IMR-90 (cell line): Measurements from ENCODE around the gene FAIM2. TPM values are rescaled to one million over a fixed set of nuclear protein-coding genes. Genes with fewer than 3 reads are reported as not detected.

Source experiments
- ATAC-seq: fragments of 200-7000 bp; cut with Tn5 transposase; 2 replicates; pipeline ENCODE4 v1.9.1; 2020; ENCODE audit warnings: low read depth, mild to moderate bottlenecking, moderate library complexity
- BruUV-seq: library from RNA; stranded (reverse); fragments of 400-500 nt; replicated peaks from 2 replicates; lab custom pipeline; 2021; lab: Mats Ljungman, UMichigan
- CTCF ChIA-PET: fragments of 300-600 bp; formaldehyde crosslinking; extraction: SDS; loops from one replicate; lab custom pipeline; 2021; ENCODE audit warnings: antibody characterized with exemption; lab: Yijun Ruan, JAX
- POLR2A ChIA-PET: fragments of 300-600 bp; sonication (Branson Sonifier 250); formaldehyde crosslinking; loops from one replicate; lab custom pipeline; 2022; ENCODE audit warnings: antibody characterized with exemption; ENCODE audit not compliant: unreplicated experiment; lab: Charles Lee
- DNase-seq: peaks from one replicate; pipeline ENCODE4 v3.0.0; 2013
- H2AFZ ChIP-seq: replicated peaks from 2 replicates; pipeline ENCODE3; 2013; ENCODE audit warnings: low read length, mild to moderate bottlenecking; ENCODE audit not compliant: poor library complexity
- H2AK5ac ChIP-seq: 2 replicates; pipeline ENCODE4 v1.6.1; 2013; ENCODE audit warnings: low read depth, low read length, inconsistent platforms
- H2AK9ac ChIP-seq: replicated peaks from 2 replicates; pipeline ENCODE3; 2013; ENCODE audit warnings: mild to moderate bottlenecking, low read depth, low read length, moderate library complexity; ENCODE audit not compliant: poor library complexity
- H2BK120ac ChIP-seq: 2 replicates; pipeline ENCODE4 v1.6.1; 2013; ENCODE audit warnings: low read depth, low read length, inconsistent platforms
- H2BK15ac ChIP-seq: 3 replicates; pipeline ENCODE4 v1.6.1; 2013; ENCODE audit warnings: low read depth, low read length, inconsistent platforms
- H2BK20ac ChIP-seq: 2 replicates; pipeline ENCODE4 v1.6.1; 2013; ENCODE audit warnings: low read depth, mild to moderate bottlenecking, inconsistent platforms, low read length, moderate library complexity
- H2BK5ac ChIP-seq: 2 replicates; pipeline ENCODE4 v1.6.1; 2013; ENCODE audit warnings: mild to moderate bottlenecking, low read depth, low read length, inconsistent platforms; ENCODE audit not compliant: poor library complexity, severe bottlenecking
- H3K14ac ChIP-seq: replicated peaks from 2 replicates; pipeline ENCODE4 v1.6.1; 2013; ENCODE audit warnings: low read depth, low read length, inconsistent platforms
- H3K18ac ChIP-seq: 2 replicates; pipeline ENCODE4 v1.6.1; 2013; ENCODE audit warnings: low read depth, low read length, control low read depth
- H3K23ac ChIP-seq: 2 replicates; pipeline ENCODE4 v1.6.1; 2013; ENCODE audit warnings: low read depth, low read length, inconsistent platforms
- H3K27ac ChIP-seq: 2 replicates; pipeline ENCODE4 v1.5.1; 2013; ENCODE audit warnings: mild to moderate bottlenecking, control low read depth, low read length; ENCODE audit not compliant: insufficient read depth
- H3K27me3 ChIP-seq: 2 replicates; pipeline ENCODE4 v1.6.1; 2013; ENCODE audit warnings: low read length; ENCODE audit not compliant: control insufficient read depth, insufficient read depth
- H3K36me3 ChIP-seq: 2 replicates; pipeline ENCODE4 v1.6.1; 2013; ENCODE audit warnings: low read length, mixed read lengths; ENCODE audit not compliant: control insufficient read depth, insufficient read depth
- H3K4ac ChIP-seq: 2 replicates; pipeline ENCODE4 v1.6.1; 2013; ENCODE audit warnings: low read depth, low read length, inconsistent platforms
- H3K4me1 ChIP-seq: 2 replicates; pipeline ENCODE4 v1.6.1; 2013; ENCODE audit warnings: low read length, mixed read lengths; ENCODE audit not compliant: control insufficient read depth, insufficient read depth
- H3K4me2 ChIP-seq: 2 replicates; pipeline ENCODE4 v1.6.1; 2013; ENCODE audit warnings: low read depth, mild to moderate bottlenecking, control low read depth, low read length, moderate library complexity
- H3K4me3 ChIP-seq: 2 replicates; pipeline ENCODE4 v1.5.1; 2013; ENCODE audit warnings: low read depth, mild to moderate bottlenecking, control low read depth, low read length, moderate library complexity; ENCODE audit not compliant: insufficient read depth
- H3K56ac ChIP-seq: 2 replicates; pipeline ENCODE4 v1.6.1; 2013; ENCODE audit warnings: low read length, inconsistent platforms; ENCODE audit not compliant: insufficient read depth; ENCODE audit errors: extremely low read depth
- H3K79me1 ChIP-seq, 2 experiments: 2 replicates each; pipeline ENCODE4 v1.6.1; 2013; ENCODE audit warnings: low read length in 2 of 2, inconsistent platforms in 1 of 2, low read depth in 1 of 2
- H3K9ac ChIP-seq: 2 replicates; pipeline ENCODE4 v1.6.1; 2013; ENCODE audit warnings: low read depth, low read length, control low read depth
- H3K9me1 ChIP-seq: 2 replicates; pipeline ENCODE4 v1.6.1; 2013; ENCODE audit warnings: low read length, inconsistent platforms; ENCODE audit not compliant: insufficient read depth
- H3K9me3 ChIP-seq: 2 replicates; pipeline ENCODE4 v1.6.1; 2013; ENCODE audit warnings: low read length; ENCODE audit not compliant: control insufficient read depth, insufficient read depth
- H4K20me1 ChIP-seq: 2 replicates; pipeline ENCODE4 v1.6.1; 2013; ENCODE audit warnings: low read length, inconsistent platforms; ENCODE audit not compliant: insufficient read depth
- H4K5ac ChIP-seq: 2 replicates; pipeline ENCODE4 v1.6.1; 2013; ENCODE audit warnings: mild to moderate bottlenecking, low read depth, low read length, control low read depth
- H4K8ac ChIP-seq, 2 experiments: 2 replicates each; pipeline ENCODE4 v1.6.1; 2013; ENCODE audit warnings: low read depth in 2 of 2, low read length in 2 of 2, control low read depth in 1 of 2, inconsistent platforms in 1 of 2
- H4K91ac ChIP-seq: 2 replicates; pipeline ENCODE4 v1.6.1; 2013; ENCODE audit warnings: low read depth, low read length, inconsistent platforms; ENCODE audit not compliant: insufficient read depth
- BHLHE40 ChIP-seq: fragments of 150-350 bp; IDR thresholded peaks from 2 replicates; pipeline ENCODE4 v1.6.1; 2016; ENCODE audit warnings: mild to moderate bottlenecking, low read depth, low read length
- CEBPB ChIP-seq: IDR thresholded peaks from 2 replicates; pipeline ENCODE4 v1.6.1; 2012; ENCODE audit warnings: low read depth, low read length, improper control_type of control experiment
- CHD1 ChIP-seq: IDR thresholded peaks from 2 replicates; pipeline ENCODE4 v1.6.1; 2012; ENCODE audit warnings: low read depth, low read length, improper control_type of control experiment
- FOS ChIP-seq: fragments of 150-350 bp; IDR thresholded peaks from 2 replicates; pipeline ENCODE4 v1.6.1; 2016; ENCODE audit warnings: low read depth, low read length
- NFE2L2 ChIP-seq: fragments of 150-350 bp; IDR thresholded peaks from 2 replicates; pipeline ENCODE4 v1.6.1; 2016; ENCODE audit warnings: low read depth, mild to moderate bottlenecking, low read length
- POLR2A ChIP-seq: IDR thresholded peaks from 2 replicates; pipeline ENCODE4 v1.6.1; 2012; ENCODE audit warnings: mild to moderate bottlenecking, low read depth, low read length
- RAD21 ChIP-seq: IDR thresholded peaks from 2 replicates; pipeline ENCODE4 v1.6.1; 2012; ENCODE audit warnings: low read length, improper control_type of control experiment
- RFX5 ChIP-seq: IDR thresholded peaks from 2 replicates; pipeline ENCODE4 v1.8.0; 2012; ENCODE audit warnings: low read depth, mild to moderate bottlenecking, low read length, moderate library complexity
- SMC3 ChIP-seq: fragments of 150-350 bp; IDR thresholded peaks from 2 replicates; pipeline ENCODE4 v1.6.1; 2016; ENCODE audit warnings: low read depth, mild to moderate bottlenecking, antibody characterized with exemption, low read length, moderate library complexity
- WGBS, 2 experiments: methylation state at CpG; one replicate each; pipeline versions ENCODE4 v1.1.5 to v1.1.7; 2013; ENCODE audit warnings: missing lambda C conversion rate in 2 of 2; ENCODE audit not compliant: insufficient read length in 1 of 2; ENCODE audit errors: extremely low coverage in 2 of 2; 5-methylcytosine and 5-hydroxymethylcytosine counted together
- dilution Hi-C: fragments of 300-500 bp; cut with HindIII; formaldehyde crosslinking; loops from one replicate; pipeline ENCODE4 v1.14.3; 2018; ENCODE audit warnings: low sequenced_read_pairs; ENCODE audit not compliant: unreplicated experiment
- in situ Hi-C: fragments of 300-500 bp; cut with MboI; formaldehyde crosslinking; loops from 3 replicates; pipeline ENCODE4 v1.14.3; 2019; ENCODE audit warnings: low sequenced_read_pairs, inconsistent platforms, mixed read lengths
- intact Hi-C: fragments of 100-400 bp; cut with micrococcal nuclease; formaldehyde crosslinking; loops from 2 replicates; pipeline ENCODE4 v1.10.0; 2022
- polyA plus RNA-seq, 3 experiments: library from polyadenylated mRNA; depleted of rRNA; stranded (reverse); fragments of >200 nt; gene quantifications; 2 replicates each; pipeline ENCODE4 v1.2.3, GENCODE V29; 2012; ENCODE audit warnings: low replicate concordance in 1 of 3
- total RNA-seq: library from RNA; depleted of rRNA; stranded (reverse); fragments of >200 nt; gene quantifications from 2 replicates; pipeline ENCODE4 v1.2.3, GENCODE V29; 2012
- TF ChIP-seq, protein P1 (sequence below): conservative IDR thresholded peaks from 2 replicates; pipeline ENCODE4 v1.5.1; 2012; ENCODE audit warnings: mild to moderate bottlenecking, low read depth, low read length, improper control_type of control experiment
- TF ChIP-seq, protein P2 (sequence below): fragments of 150-350 bp; IDR thresholded peaks from 2 replicates; pipeline ENCODE4 v1.6.1; 2016; ENCODE audit warnings: low read depth, mild to moderate bottlenecking, low read length, moderate library complexity, borderline replicate concordance
- TF ChIP-seq, protein P3 (sequence below): fragments of 150-350 bp; IDR thresholded peaks from 2 replicates; pipeline ENCODE4 v1.6.1; 2017; ENCODE audit warnings: mild to moderate bottlenecking, antibody characterized with exemption, low read length, low read depth

Gene FAIM2
- total and polyA plus RNA-seq, 2 of the 4 experiments (the other 2 are of a cell fraction), result 0.72 to 5.3 TPM

DNA sequence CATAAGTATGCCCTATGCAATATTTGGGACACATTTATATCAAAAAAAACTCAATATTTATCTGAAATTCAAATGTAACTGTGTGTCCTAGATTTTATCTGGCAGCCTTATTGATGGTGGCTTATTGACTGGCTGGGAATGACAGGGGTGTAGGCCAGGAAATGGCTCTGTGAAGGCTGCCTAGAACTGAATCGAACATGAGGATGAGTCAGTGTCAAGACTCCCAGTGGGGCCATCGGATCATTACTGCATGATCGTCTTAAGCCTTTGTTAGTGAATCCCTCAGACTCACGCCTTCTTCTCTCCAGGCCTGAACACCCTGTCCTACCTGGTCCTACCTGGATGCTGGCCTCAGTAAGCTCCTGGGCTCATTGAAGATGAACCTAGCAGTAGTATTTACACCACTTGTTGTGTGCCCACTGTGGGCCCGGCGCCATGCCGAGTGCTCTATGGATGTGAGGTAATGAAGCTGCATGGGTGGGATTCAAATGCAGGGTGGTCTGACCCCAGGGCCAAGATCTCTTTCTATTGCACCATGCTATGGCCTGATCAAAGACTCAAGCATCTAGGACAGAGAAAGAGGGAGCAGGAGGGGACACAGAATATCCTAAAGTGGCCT lies 21.0 kb upstream of the FAIM2 start:
- Histone ChIP-seq H3K56ac (no peak overlapping the region), H2AK5ac (no peak overlapping the region), H2BK5ac (no peak overlapping the region), H2BK15ac (no peak overlapping the region), H3K4me2 (no peak overlapping the region), H4K5ac (no peak overlapping the region), H4K20me1 (no peaks in the 10 kb centered on the region), H3K4me1 (no peaks in the 10 kb centered on the region), H3K9me1 (peaks cover 7% of the 10 kb centered on the region; the same call in 1 of the 2 replicates), H3K36me3 (no peaks in the 10 kb centered on the region), H3K9me3 (no peaks in the 10 kb centered on the region), H4K8ac (no peak overlapping the region), H2AK9ac (no peak overlapping the region), H3K79me1 (no peaks in the 10 kb centered on the region; a peak in 1 of 4 replicates), H3K27ac (no peak overlapping the region), H3K9ac (no peak overlapping the region), H4K91ac (no peak overlapping the region), H3K23ac (no peak overlapping the region), H3K18ac (no peak overlapping the region), H3K4me3 (no peak overlapping the region), H2BK20ac (no peak overlapping the region), H2AFZ (no peak overlapping the region), H3K27me3 (no peaks in the 10 kb centered on the region; the same call in 1 of the 2 replicates), H3K14ac (no peak overlapping the region), H2BK120ac (no peak overlapping the region), H3K4ac (no peak overlapping the region)
- intact Hi-C loops (no loop called here), dilution Hi-C loops (no loop called here), in situ Hi-C loops (no loop called here)
- DNase-seq (no peak), ATAC-seq (no peak)
- TF ChIP-seq, protein P1, sequence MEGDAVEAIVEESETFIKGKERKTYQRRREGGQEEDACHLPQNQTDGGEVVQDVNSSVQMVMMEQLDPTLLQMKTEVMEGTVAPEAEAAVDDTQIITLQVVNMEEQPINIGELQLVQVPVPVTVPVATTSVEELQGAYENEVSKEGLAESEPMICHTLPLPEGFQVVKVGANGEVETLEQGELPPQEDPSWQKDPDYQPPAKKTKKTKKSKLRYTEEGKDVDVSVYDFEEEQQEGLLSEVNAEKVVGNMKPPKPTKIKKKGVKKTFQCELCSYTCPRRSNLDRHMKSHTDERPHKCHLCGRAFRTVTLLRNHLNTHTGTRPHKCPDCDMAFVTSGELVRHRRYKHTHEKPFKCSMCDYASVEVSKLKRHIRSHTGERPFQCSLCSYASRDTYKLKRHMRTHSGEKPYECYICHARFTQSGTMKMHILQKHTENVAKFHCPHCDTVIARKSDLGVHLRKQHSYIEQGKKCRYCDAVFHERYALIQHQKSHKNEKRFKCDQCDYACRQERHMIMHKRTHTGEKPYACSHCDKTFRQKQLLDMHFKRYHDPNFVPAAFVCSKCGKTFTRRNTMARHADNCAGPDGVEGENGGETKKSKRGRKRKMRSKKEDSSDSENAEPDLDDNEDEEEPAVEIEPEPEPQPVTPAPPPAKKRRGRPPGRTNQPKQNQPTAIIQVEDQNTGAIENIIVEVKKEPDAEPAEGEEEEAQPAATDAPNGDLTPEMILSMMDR, result no peak
- TF ChIP-seq RAD21 (no peak), NFE2L2 (no peak), SMC3 (no peak), CHD1 (no peak), FOS (no peak), CEBPB (no peak), BHLHE40 (no peak), RFX5 (no peak), POLR2A (no peak)
- TF ChIP-seq, protein P2, sequence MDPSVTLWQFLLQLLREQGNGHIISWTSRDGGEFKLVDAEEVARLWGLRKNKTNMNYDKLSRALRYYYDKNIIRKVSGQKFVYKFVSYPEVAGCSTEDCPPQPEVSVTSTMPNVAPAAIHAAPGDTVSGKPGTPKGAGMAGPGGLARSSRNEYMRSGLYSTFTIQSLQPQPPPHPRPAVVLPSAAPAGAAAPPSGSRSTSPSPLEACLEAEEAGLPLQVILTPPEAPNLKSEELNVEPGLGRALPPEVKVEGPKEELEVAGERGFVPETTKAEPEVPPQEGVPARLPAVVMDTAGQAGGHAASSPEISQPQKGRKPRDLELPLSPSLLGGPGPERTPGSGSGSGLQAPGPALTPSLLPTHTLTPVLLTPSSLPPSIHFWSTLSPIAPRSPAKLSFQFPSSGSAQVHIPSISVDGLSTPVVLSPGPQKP, result no peak
- TF ChIP-seq, protein P3, sequence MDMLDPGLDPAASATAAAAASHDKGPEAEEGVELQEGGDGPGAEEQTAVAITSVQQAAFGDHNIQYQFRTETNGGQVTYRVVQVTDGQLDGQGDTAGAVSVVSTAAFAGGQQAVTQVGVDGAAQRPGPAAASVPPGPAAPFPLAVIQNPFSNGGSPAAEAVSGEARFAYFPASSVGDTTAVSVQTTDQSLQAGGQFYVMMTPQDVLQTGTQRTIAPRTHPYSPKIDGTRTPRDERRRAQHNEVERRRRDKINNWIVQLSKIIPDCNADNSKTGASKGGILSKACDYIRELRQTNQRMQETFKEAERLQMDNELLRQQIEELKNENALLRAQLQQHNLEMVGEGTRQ, result no peak
- no TSS peak for BruUV-seq
- 83% methylated on average over 2 of the region's 7 CpGs; no CpG with 5 or more reads in 1 of the 2 experiments for WGBS, 2 experiments
- ChIA-PET CTCF (no interaction called here), POLR2A (no interaction called here)
